ENCODE results near the gene EAF2.
A peak's percentile ranks its signal among the peaks of the same experiment; 100 is the strongest.
"Not testable (repeated sequence)": the region's sequence is repeated elsewhere in the genome, so short reads cannot be mapped to it uniquely, and the experiment has no call there.

Gene EAF2

DNA sequence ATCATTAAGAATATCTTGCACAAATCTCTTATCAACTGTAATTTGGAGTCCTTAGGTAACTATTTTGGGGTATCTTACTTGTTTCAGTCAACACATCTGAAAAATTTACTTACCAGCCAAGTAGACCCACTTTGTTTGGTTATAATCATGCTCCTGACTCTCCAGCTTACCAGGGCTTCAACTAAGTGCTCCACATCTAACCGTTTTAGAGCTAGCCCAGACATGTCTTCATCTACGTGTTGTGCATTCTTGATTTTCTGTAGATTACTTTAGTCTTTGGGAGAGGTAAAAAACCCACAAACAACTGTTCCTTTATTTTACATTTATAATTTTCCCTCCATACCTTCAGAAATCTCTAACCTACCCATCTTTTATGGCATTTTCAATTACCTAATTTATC is 17.2 kb downstream of the EAF2 start:
- TF ChIP-seq, protein P1, sequence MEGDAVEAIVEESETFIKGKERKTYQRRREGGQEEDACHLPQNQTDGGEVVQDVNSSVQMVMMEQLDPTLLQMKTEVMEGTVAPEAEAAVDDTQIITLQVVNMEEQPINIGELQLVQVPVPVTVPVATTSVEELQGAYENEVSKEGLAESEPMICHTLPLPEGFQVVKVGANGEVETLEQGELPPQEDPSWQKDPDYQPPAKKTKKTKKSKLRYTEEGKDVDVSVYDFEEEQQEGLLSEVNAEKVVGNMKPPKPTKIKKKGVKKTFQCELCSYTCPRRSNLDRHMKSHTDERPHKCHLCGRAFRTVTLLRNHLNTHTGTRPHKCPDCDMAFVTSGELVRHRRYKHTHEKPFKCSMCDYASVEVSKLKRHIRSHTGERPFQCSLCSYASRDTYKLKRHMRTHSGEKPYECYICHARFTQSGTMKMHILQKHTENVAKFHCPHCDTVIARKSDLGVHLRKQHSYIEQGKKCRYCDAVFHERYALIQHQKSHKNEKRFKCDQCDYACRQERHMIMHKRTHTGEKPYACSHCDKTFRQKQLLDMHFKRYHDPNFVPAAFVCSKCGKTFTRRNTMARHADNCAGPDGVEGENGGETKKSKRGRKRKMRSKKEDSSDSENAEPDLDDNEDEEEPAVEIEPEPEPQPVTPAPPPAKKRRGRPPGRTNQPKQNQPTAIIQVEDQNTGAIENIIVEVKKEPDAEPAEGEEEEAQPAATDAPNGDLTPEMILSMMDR (IDR thresholded peaks at IDR 0.05; ENCODE audit: insufficient read depth, low read depth, low read length, missing control alignments), result no peak
- DNase-seq (ENCODE audit: low read depth), result no peak

DNA sequence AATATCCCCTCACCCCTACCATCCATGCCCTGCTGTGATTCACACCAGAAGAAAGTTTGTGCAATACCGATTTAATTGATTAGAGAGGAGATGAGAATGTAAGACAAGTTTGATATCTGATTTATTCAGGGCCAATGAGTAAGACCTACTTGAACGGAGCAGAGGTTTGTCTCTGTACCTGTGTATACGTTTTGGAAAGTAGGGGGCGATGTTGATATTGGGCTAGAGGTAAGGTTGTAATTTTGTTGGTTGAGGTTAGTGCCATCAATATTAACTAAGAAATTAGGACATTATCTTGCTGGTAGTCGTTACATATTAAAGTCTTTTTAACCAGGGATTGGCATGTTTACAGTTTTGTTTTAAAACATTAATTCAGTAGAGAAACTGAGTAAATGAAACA is 20.5 kb downstream of the EAF2 start:
- no peak overlapping the region for H3K4me3 ChIP-seq (ENCODE audit: low read depth, low read length)
- TF ChIP-seq, protein P1 (IDR thresholded peaks at IDR 0.05; ENCODE audit: insufficient read depth, low read depth, low read length, missing control alignments), result no peak
- peak; percentile 46 for DNase-seq (ENCODE audit: low read depth)

More for the DNA sequence above, 17.2 kb downstream of the EAF2 start:
- H3K4me3 ChIP-seq (ENCODE audit: low read depth, low read length), result no peak overlapping the region

DNA sequence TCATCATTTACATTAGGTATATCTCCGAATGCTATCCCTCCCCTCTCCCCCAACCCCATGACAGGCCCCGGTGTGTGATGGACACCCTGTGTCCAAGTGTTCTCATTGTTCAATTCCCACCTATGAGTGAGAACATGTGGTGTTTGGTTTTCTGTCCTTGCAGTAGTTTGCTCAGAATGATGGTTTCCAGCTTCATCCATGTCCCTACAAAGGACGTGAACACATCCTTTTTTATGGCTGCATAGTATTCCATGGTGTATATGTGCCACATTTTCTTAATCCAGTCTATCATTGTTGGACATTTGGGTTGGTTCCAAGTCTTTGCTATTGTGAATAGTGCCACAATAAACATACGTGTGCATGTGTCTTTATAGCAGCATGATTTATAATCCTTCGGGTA is 22.8 kb downstream of the EAF2 start:
- not testable (repeated sequence) for H3K4me3 ChIP-seq (ENCODE audit: low read depth, low read length); DNase-seq (ENCODE audit: low read depth)

DNA sequence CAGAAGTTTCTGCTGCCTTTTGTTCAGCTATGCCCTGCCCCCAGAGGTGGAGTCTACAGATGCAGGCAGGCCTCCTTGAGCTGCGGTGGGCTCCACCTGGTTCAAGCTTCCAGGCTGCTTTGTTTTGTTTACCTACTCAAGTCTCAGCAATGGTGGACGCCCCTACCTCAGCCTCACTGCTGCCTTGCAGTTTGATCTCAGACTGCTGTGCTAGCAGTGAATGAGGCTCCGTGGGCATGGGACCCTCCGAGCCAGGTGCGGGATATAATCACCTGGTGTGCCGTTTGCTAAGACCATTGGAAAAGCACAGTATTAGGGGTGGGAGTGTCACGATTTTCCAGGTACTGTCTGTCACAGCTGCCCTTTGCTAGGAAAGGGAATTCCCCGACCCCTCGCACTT is 28.2 kb downstream of the EAF2 start:
- not testable (repeated sequence) for DNase-seq (ENCODE audit: low read depth); H3K4me3 ChIP-seq (ENCODE audit: low read depth, low read length)

DNA sequence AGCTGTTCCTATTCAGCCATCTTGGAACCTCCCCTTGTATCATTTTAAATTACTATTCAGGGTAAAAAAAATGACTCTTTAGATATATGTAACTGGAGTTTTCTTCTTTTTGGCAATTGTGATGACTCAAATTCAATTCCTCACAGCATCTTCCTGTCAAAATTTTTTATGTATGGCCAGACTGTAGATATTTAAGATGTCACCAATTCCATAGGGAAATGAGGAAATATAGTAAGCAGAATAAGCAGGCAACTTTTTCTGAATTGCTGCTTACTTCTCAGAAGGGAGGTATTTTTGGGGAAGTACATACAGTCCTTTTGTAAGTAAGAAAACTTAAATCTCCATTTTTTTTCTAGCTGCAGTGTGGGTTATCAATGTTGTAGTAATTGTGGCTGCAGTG is 28.8 kb downstream of the EAF2 start:
- no peak overlapping the region for H3K4me3 ChIP-seq (ENCODE audit: low read depth, low read length)
- no peak for DNase-seq (ENCODE audit: low read depth)
- TF ChIP-seq, protein P1 (IDR thresholded peaks at IDR 0.05; ENCODE audit: insufficient read depth, low read depth, low read length, missing control alignments), result no peak

DNA sequence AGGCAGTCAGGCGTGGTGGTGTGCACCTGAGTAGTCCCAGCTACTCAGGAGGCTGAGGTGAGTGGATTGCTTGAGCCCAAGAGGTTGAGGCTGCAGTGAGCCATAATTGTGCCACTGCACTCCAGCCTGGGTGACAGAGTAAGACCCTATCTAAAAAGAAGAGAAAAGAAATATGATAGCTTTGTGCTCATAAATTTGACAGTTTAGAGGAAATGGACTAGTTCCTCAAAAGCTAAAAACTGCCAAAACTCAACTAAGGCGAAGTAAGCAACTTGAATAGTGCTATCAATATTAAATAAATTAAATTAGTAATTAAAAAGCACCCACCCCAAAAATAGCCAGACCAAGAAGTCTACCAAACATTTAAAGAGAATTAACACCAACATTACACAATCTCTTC is 34.7 kb downstream of the EAF2 start:
- H3K4me3 ChIP-seq (ENCODE audit: low read depth, low read length), result no peak overlapping the region
- TF ChIP-seq, protein P1 (IDR thresholded peaks at IDR 0.05; ENCODE audit: insufficient read depth, low read depth, low read length, missing control alignments), result no peak
- DNase-seq (ENCODE audit: low read depth), result no peak

DNA sequence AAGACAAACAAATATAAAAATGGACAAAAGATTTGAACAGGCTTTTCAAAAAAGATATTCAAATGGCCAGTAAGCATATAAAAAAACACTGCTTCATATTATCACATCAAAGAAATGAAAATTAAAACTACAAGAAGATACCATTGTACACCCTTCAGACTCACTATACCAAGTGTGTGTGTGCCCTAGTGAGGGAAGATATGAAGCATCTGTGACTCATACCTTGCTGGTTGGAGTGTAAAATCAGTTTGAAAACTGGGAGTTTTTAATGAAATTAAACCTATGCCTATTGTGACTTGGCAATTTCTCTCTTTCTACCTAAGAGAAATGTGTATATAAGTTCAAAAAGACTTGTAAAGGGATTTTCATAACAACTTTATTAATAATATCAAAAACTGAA is 35.7 kb downstream of the EAF2 start:
- TF ChIP-seq, protein P1 (IDR thresholded peaks at IDR 0.05; ENCODE audit: insufficient read depth, low read depth, low read length, missing control alignments), result no peak
- no peak for DNase-seq (ENCODE audit: low read depth)
- no peak overlapping the region for H3K4me3 ChIP-seq (ENCODE audit: low read depth, low read length)

DNA sequence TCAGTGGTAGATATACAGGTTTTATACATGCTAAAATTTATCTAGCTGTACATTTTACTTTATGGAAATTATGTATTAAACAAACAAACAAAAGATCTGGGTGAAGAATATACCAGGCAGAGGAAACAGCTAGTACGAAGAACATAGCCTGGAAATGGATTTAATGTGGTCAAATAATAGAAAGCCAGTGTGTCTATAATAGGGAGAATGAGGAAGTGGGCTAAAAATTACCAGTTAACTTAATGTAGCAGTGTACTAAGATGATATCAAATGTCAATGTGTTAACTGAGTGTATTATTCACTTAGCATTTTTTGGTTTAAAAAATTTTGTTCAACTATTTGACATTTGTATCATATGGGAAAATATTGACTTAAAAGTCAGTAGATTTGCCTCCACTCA is 36.4 kb downstream of the EAF2 start:
- no peak overlapping the region for H3K4me3 ChIP-seq (ENCODE audit: low read depth, low read length)
- TF ChIP-seq, protein P1 (IDR thresholded peaks at IDR 0.05; ENCODE audit: insufficient read depth, low read depth, low read length, missing control alignments), result no peak
- no peak for DNase-seq (ENCODE audit: low read depth)
